Transverse colon (tissue), 4 donors: ENCODE data around the gene USP7.

ENCODE experiments used
- POLR2A ChIP-seq: fragments of 450-650 bp; IDR thresholded peaks from one replicate; pipeline ENCODE4 v1.6.1; 2016; ENCODE audit warnings: antibody characterized with exemption, mild to moderate bottlenecking, moderate library complexity
- POLR2AphosphoS5 ChIP-seq, 3 donors: sonication (generic); formaldehyde crosslinking; IDR thresholded peaks; one replicate each; pipeline ENCODE4 v1.6.1; 2016; ENCODE audit warnings: antibody characterized with exemption in 3 of 3
- TF ChIP-seq, protein P1 (sequence below), 5 experiments: fragments of 200-600 bp in 3 of 5; fragments of 450-650 bp in 2 of 5; sonication (generic) in 3 of 5; IDR thresholded peaks; 1 replicate in 2 of 5; 2 replicates in 3 of 5; pipeline ENCODE4 v1.5.1; 2016 to 2017; ENCODE audit warnings: antibody characterized with exemption in 5 of 5, inconsistent platforms in 3 of 5, mild to moderate bottlenecking in 2 of 5, moderate library complexity in 1 of 5

DNA sequence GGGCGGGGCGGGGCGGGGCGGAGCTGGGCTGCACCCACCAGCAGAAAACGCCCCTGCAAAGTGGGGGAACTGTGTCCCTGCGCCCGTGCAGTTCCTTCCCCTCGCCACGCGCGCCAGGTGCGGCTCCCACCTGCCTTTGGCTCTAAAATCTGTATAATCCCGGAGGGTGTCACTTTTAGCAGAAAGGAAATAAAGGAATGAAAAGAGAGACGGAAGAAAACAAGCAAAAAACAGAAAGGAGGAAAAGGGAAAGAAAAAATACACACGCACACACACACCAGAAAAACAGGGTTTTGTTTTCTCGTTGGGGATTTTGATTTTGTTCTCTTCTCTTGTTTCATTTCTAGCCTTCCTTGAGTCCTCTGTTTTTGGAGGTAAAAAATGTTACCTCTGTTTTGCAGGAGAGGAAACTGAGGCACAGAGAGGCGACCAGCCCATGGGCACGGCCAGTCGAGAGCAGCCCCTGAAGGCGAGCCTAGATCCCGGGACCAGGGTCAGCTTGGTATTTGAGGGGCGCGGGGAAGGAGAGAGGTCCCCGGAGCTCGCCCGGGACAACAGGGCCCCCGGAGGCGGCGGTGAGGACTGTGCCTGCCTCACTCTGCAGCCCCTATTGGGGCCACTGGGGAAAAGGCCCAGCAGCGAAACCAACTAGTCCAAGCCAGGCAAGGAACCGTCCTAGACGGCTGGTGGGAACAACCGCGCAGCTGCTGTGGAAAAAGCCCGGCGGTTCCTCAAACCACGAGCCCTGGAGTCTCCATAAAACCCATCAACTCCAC is 94.3 kb downstream of the USP7 start:
- TF ChIP-seq, protein P1, sequence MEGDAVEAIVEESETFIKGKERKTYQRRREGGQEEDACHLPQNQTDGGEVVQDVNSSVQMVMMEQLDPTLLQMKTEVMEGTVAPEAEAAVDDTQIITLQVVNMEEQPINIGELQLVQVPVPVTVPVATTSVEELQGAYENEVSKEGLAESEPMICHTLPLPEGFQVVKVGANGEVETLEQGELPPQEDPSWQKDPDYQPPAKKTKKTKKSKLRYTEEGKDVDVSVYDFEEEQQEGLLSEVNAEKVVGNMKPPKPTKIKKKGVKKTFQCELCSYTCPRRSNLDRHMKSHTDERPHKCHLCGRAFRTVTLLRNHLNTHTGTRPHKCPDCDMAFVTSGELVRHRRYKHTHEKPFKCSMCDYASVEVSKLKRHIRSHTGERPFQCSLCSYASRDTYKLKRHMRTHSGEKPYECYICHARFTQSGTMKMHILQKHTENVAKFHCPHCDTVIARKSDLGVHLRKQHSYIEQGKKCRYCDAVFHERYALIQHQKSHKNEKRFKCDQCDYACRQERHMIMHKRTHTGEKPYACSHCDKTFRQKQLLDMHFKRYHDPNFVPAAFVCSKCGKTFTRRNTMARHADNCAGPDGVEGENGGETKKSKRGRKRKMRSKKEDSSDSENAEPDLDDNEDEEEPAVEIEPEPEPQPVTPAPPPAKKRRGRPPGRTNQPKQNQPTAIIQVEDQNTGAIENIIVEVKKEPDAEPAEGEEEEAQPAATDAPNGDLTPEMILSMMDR (IDR thresholded peaks at IDR 0.05) = peak in 4 of 5 experiments; percentile 12 to 69 (median 32)
- TF ChIP-seq POLR2A = no peak
- no peak for TF ChIP-seq POLR2AphosphoS5 (IDR thresholded peaks at IDR 0.05)
